Activated CD8-positive, alpha-beta memory T cell treated with anti-CD3 and anti-CD28 coated beads, Interleukin-2, amount 10 ng/mL, durations not matched to agents 7 days and 5 days (primary cell): ENCODE results near the gene GSDMA. TPM values are rescaled to one million over a fixed set of nuclear protein-coding genes. Genes with fewer than 3 reads are reported as not detected.

Experiments
- ATAC-seq: fragments of 150-1000 bp; cut with Tn5 transposase; one replicate; pipeline ENCODE4 v1.10.0; 2021; ENCODE audit warnings: moderate library complexity
- CTCF ChIA-PET: fragments of 350-600 bp; sonication (Branson Sonifier 250); formaldehyde crosslinking; loops from one replicate; lab custom pipeline; 2021; ENCODE audit warnings: antibody characterized with exemption; lab: Charles Lee
- DNase-seq: peaks from one replicate; pipeline ENCODE4 v3.0.0-alpha.2; 2020
- H3K27ac Mint-ChIP-seq: one replicate; pipeline ENCODE4 v1.8.0; 2021; ENCODE audit warnings: mild to moderate bottlenecking, mixed read lengths
- H3K27me3 Mint-ChIP-seq: one replicate; pipeline ENCODE4 v1.8.0; 2021; ENCODE audit warnings: mixed read lengths
- H3K36me3 Mint-ChIP-seq: one replicate; pipeline ENCODE4 v1.8.0; 2021; ENCODE audit warnings: mild to moderate bottlenecking, mixed read lengths
- H3K4me1 Mint-ChIP-seq: one replicate; pipeline ENCODE4 v1.8.0; 2021; ENCODE audit warnings: mixed read lengths
- H3K4me3 Mint-ChIP-seq: one replicate; pipeline ENCODE4 v1.8.0; 2021; ENCODE audit warnings: mild to moderate bottlenecking, moderate library complexity, mixed read lengths
- H3K9me3 Mint-ChIP-seq: one replicate; pipeline ENCODE4 v1.8.0; 2022; ENCODE audit warnings: low read depth, mixed read lengths
- total RNA-seq, 2 experiments: library from RNA; stranded (reverse); gene quantifications; one replicate each; pipeline ENCODE4 v1.2.3, GENCODE V29; 2021

The GSDMA gene
- total RNA-seq, 2 experiments from 2014 or later, result not detected

DNA sequence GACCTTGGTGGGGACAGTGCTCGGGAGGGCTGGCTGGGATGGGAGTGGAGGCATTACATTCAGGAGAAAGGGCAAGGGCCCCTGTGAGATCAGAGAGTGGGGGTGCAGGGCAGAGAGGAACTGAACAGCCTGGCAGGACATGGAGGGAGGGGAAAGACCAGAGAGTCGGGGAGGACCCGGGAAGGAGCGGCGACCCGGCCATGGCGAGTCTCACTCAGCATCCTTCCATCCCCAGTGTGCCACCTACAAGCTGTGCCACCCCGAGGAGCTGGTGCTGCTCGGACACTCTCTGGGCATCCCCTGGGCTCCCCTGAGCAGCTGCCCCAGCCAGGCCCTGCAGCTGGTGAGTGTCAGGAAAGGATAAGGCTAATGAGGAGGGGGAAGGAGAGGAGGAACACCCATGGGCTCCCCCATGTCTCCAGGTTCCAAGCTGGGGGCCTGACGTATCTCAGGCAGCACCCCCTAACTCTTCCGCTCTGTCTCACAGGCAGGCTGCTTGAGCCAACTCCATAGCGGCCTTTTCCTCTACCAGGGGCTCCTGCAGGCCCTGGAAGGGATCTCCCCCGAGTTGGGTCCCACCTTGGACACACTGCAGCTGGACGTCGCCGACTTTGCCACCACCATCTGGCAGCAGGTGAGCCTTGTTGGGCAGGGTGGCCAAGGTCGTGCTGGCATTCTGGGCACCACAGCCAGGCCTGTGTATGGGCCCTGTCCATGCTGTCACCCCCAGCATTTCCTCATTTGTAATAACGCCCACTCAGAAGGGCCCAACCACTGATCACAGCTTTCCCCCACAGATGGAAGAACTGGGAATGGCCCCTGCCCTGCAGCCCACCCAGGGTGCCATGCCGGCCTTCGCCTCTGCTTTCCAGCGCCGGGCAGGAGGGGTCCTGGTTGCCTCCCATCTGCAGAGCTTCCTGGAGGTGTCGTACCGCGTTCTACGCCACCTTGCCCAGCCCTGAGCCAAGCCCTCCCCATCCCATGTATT lies 53.5 kb downstream of the GSDMA start:
- Mint-ChIP-seq H3K27me3 (peaks cover 7% of the 10 kb centered on the region), H3K27ac (no peak overlapping the region), H3K9me3 (no peaks in the 10 kb centered on the region), H3K36me3 (peaks cover 3% of the 10 kb centered on the region), H3K4me3 (no peak overlapping the region), H3K4me1 (peaks cover 7% of the 10 kb centered on the region)
- CTCF ChIA-PET, result interaction anchor here (1.1 to 8.5 kb wide), 11 partner anchors 11 to 279 kb away, joined by 3 to 97 read pairs (median 6); no protein-coding TSS in a partner anchor
- DNase-seq (no peak), ATAC-seq (no peak)

DNA sequence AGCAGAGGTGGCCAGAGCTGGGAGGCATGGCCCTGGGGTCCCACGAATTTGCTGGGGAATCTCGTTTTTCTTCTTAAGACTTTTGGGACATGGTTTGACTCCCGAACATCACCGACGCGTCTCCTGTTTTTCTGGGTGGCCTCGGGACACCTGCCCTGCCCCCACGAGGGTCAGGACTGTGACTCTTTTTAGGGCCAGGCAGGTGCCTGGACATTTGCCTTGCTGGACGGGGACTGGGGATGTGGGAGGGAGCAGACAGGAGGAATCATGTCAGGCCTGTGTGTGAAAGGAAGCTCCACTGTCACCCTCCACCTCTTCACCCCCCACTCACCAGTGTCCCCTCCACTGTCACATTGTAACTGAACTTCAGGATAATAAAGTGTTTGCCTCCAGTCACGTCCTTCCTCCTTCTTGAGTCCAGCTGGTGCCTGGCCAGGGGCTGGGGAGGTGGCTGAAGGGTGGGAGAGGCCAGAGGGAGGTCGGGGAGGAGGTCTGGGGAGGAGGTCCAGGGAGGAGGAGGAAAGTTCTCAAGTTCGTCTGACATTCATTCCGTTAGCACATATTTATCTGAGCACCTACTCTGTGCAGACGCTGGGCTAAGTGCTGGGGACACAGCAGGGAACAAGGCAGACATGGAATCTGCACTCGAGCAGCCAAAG lies 54.7 kb downstream of the GSDMA start:
- Mint-ChIP-seq H3K27me3 (peaks cover 2% of the 10 kb centered on the region), H3K4me1 (peaks cover 4% of the 10 kb centered on the region), H3K9me3 (no peaks in the 10 kb centered on the region), H3K4me3 (no peak overlapping the region), H3K27ac (no peak overlapping the region), H3K36me3 (peaks cover 5% of the 10 kb centered on the region)
- CTCF ChIA-PET, result interaction anchor here (1.7 to 8.5 kb wide), 4 partner anchors 10 to 94 kb away, joined by 5 to 97 read pairs (median 40); no protein-coding TSS in a partner anchor
- ATAC-seq (no peak), DNase-seq (no peak)

DNA sequence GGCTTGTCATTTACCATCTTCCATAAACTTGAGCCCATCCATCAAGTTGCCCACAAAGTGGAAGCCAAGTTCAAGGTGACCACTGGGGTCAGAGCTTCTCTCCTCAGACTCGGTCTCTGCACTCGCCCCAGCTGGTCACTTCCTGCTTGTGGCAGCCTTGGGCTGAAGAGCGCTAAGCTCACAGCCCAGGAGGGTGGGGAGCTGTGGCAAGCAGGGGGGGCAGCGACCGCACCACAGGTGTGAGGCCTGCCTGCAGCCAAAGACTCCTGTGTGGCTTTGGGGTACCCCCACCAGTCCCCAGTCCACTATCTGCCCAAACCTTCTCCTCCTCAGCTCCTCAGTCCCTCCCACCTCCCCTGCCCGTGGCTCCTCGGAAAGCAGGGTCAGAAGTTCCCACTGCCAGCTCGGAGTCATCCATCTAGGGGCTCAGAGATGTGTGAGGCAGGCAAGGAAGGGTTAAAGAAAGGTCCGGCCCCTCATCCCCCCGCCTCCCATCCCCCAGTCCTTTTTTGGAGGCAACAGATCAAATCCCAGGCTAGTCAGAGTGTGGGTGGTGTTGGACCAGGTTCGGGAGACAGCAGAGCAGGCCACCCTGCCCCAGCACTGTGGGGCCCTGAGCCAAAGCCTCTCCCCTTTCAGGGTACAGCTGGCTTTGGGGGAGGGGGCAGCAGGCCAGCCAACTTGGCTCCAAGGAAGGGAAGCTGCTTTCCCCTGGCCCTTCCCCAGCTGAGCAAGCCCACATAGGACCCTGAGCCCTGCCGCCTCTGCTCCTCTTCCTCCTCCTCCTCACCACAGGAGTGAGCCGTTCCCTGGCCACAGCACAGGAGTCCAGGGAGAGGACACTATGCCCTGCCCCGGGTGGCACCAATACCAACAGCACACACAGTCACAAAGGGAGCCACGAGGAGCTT lies 55.7 kb downstream of the GSDMA start:
- Mint-ChIP-seq H3K36me3 (peaks cover 5% of the 10 kb centered on the region), H3K9me3 (no peaks in the 10 kb centered on the region), H3K4me3 (no peak overlapping the region), H3K27ac (no peak overlapping the region), H3K4me1 (peaks cover 4% of the 10 kb centered on the region), H3K27me3 (no peaks in the 10 kb centered on the region)
- CTCF ChIA-PET, result interaction anchor here (0.8 to 8.5 kb wide), 5 partner anchors 9 to 173 kb away, joined by 3 to 97 read pairs (median 6); no protein-coding TSS in a partner anchor
- ATAC-seq, result no peak
- no peak for DNase-seq

DNA sequence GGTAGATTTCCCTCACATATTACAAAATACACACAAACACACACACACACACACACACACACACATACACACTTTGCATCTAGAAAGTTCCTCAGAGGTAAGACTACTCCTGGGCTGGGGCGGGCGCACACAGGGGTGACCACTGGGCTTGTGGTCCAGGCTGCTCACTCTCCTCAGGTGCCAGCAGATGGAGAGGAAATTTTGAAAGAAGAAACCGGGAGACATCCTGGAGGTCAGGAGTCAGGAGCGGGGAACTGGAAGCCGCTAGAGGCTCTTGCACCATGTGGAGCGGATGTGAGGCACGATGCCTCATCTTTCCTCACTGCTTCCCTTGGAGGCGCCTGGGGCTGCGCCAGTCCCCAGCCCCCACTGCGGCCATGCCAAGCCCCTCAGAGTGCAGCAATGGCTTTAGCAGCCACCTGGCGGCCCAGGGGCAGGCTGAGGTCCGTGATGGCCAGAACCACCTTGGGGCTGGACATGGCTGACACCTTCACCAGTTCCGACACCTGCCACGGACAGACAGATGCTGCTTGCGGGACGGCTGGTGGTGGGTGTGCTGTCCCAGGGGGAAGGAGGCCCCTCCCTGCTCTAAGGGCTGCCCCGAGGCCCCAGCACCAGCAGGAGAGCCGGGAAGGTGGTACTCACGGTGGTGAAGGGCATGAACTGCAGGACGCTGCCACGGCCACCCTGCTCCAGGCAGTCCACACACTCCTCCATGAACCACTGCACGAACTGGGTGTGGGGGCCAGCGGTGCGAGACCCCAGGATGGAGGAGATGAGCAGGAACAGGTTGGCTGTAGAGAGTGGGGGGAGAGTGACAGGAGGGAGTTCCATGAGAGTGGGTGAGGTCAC lies 56.6 kb downstream of the GSDMA start:
- ATAC-seq (no peak), DNase-seq (no peak)
- no peak overlapping the region for H3K27ac Mint-ChIP-seq
- peaks cover 5% of the 10 kb centered on the region for H3K36me3 Mint-ChIP-seq
- no peaks in the 10 kb centered on the region for H3K9me3 Mint-ChIP-seq
- CTCF ChIA-PET, result interaction anchor here (1.1 to 8.5 kb wide), 4 partner anchors 8 to 92 kb away, joined by 3 to 97 read pairs (median 4); no protein-coding TSS in a partner anchor
- no peaks in the 10 kb centered on the region for H3K4me1 Mint-ChIP-seq
- no peaks in the 10 kb centered on the region for H3K27me3 Mint-ChIP-seq
- H3K4me3 Mint-ChIP-seq, result no peak overlapping the region

DNA sequence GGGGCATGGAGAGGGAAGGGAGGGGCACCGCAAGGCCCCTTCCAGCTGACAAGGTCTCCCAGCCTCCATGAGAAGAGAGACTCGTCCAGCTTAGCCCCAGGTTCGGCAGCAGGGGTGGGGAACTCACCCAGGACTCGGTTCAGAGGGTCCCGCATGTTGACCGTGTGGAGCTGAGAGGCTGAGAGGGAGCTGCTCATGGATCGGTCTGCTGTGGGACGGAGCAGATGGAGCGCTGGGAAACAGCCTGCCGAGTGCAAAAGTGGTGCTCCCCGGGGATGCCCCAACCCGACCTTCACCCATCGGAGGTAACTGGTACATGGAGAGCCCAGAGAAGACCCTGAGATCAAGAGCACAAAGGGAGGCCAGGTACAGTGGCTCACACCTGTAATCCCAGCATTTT lies 57.3 kb downstream of the GSDMA start:
- CTCF ChIA-PET, result interaction anchor here (1.2 to 1.4 kb wide), 2 partner anchors 91 to 93 kb away, joined by 3 to 4 read pairs; no protein-coding TSS in a partner anchor
- peaks cover 5% of the 10 kb centered on the region for H3K36me3 Mint-ChIP-seq
- H3K27ac Mint-ChIP-seq, result no peak overlapping the region
- H3K27me3 Mint-ChIP-seq, result no peaks in the 10 kb centered on the region
- no peak overlapping the region for H3K4me3 Mint-ChIP-seq
- no peaks in the 10 kb centered on the region for H3K9me3 Mint-ChIP-seq
- peaks cover 3% of the 10 kb centered on the region for H3K4me1 Mint-ChIP-seq
- ATAC-seq, result no peak
- DNase-seq, result no peak

DNA sequence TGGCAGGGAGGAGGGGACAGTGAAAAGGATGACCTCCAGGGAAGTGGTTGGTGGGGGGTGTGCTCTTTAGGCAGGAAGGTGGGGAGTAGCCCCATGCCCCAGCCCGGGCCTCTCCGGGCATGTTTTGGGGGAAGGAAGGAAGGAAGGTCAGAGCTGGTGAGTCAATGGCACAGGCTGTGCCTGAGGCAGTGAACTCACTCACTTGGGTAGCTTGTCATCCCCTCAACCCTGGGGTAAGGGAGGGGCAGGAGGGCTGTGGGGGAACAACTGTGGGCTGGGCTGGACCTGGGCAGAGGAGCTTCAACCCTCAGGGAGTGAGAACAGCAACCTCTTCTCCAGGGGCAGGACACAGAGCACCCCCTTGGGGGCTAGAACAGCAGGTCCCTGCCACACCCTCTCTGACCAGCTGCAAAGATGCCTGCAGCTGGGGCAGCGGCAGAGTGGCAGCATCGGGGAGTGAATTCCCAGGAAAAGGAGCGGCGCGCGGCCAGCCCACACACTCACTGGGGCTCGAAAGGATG lies 58.7 kb downstream of the GSDMA start:
- Mint-ChIP-seq H3K27ac (no peak overlapping the region), H3K27me3 (no peaks in the 10 kb centered on the region), H3K9me3 (no peaks in the 10 kb centered on the region), H3K4me1 (peaks cover 17% of the 10 kb centered on the region), H3K36me3 (peaks cover 16% of the 10 kb centered on the region), H3K4me3 (no peak overlapping the region)
- DNase-seq, result no peak
- CTCF ChIA-PET, result interaction anchor here (1.0 to 1.9 kb wide), 6 partner anchors 8 to 198 kb away, joined by 3 to 9 read pairs (median 4); partner anchors contain the start of genes CASC3 and WIPF2
- no peak for ATAC-seq

DNA sequence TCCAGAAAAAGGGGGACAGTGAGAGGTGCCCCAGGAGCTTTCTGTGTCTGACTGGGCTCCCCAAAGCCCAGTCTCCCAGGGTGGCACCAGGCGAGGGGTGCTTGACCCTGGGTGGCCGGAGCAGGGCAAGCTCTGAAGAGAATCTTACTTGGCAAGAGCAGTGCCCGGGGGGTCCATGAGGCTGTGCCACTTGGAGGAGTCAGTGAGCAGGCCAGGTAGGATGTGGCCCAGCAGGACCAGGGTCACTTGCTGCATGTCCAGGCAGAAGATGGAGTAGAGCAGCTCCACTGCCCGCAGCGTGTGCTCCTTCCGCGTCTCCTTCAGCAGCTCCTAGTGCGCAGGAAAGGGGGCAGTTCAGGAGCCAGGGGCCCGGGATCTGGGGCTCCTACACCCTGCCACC lies 59.7 kb downstream of the GSDMA start:
- CTCF ChIA-PET, result interaction anchor here (1.0 to 1.9 kb wide), 4 partner anchors 9 to 197 kb away, joined by 3 to 9 read pairs (median 4); partner anchors contain the start of genes CASC3 and WIPF2
- Mint-ChIP-seq H3K4me1 (peaks cover 23% of the 10 kb centered on the region), H3K9me3 (no peaks in the 10 kb centered on the region), H3K4me3 (no peak overlapping the region), H3K27ac (no peak overlapping the region), H3K27me3 (no peaks in the 10 kb centered on the region), H3K36me3 (peaks cover 17% of the 10 kb centered on the region)
- DNase-seq (no peak), ATAC-seq (no peak)

DNA sequence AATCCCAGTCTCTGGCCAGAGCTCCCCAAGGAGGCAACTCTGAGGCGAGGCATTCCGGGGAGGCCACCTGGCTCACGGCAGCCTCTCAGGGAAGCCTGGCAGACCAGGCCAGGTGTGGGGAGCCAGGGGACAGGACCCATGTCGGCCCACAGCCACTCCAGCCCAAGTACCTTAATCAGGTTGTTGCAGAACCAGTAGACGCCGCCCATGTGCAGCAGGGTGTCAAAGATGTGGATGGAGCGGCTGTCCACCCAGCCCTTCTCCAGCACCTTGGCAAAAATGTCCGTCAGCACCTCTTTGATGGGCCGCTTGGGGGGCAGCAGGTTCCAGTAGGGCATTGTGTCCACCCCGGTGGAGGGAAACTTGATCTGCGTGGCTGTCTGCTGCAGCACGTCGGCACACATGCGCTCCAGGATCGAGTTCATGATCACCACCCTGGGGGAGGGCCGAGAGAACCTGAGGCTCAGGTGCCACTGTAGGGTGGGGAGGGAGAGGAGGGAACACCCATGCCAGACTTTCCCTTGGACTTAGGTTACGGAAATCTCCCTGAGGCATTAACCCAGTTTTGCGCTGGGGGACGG lies 60.2 kb downstream of the GSDMA start:
- peaks cover 17% of the 10 kb centered on the region for H3K36me3 Mint-ChIP-seq
- CTCF ChIA-PET, result interaction anchor here (1.4 to 1.6 kb wide), 2 partner anchors 10 to 53 kb away, joined by 3 to 9 read pairs; no protein-coding TSS in a partner anchor
- no peaks in the 10 kb centered on the region for H3K27me3 Mint-ChIP-seq
- no peaks in the 10 kb centered on the region for H3K9me3 Mint-ChIP-seq
- no peak overlapping the region for H3K4me3 Mint-ChIP-seq
- peaks cover 23% of the 10 kb centered on the region for H3K4me1 Mint-ChIP-seq
- DNase-seq, result no peak
- H3K27ac Mint-ChIP-seq, result no peak overlapping the region
- ATAC-seq, result no peak

DNA sequence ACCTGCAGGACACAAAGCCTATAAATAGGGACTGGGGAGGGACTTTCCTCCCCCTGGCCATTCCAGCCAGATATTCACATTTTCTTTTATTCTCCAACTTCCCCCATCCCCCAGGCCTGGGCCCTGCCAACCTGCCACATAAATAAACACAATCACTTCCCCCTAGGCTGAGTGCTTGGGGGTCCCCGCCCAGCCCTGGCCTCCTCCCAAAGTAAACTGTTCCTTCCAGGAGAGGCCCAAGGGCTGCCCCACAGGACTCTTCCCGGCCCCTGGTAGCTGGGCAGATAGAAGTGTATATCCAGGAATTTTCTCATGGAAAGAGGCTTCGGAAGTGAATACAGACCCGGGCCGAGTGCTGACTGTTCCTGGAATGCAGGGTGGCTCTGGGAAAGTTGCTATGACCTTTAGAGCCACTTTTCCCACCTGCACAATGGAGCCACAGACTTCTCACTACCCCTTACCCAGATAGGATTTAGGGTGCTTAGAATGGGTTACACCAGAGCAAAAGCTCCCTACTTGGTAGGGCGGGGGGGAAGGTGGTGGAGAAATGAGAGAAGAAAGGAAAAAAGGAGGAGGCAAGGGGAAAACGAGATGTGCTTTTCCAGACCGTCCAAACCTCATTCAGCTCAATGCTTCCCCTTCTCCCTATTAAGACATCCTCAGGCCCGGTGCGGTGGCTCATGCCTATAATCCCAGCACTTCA lies 60.9 kb downstream of the GSDMA start:
- H3K27me3 Mint-ChIP-seq, result no peaks in the 10 kb centered on the region
- H3K9me3 Mint-ChIP-seq, result no peaks in the 10 kb centered on the region
- H3K36me3 Mint-ChIP-seq, result peaks cover 19% of the 10 kb centered on the region
- H3K27ac Mint-ChIP-seq, result no peak overlapping the region
- ATAC-seq (no peak), DNase-seq (no peak)
- no peak overlapping the region for H3K4me3 Mint-ChIP-seq
- CTCF ChIA-PET, result interaction anchor here (0.7 to 2.9 kb wide), 3 partner anchors 10 to 62 kb away, joined by 3 to 11 read pairs (median 5); no protein-coding TSS in a partner anchor
- H3K4me1 Mint-ChIP-seq, result peaks cover 23% of the 10 kb centered on the region

DNA sequence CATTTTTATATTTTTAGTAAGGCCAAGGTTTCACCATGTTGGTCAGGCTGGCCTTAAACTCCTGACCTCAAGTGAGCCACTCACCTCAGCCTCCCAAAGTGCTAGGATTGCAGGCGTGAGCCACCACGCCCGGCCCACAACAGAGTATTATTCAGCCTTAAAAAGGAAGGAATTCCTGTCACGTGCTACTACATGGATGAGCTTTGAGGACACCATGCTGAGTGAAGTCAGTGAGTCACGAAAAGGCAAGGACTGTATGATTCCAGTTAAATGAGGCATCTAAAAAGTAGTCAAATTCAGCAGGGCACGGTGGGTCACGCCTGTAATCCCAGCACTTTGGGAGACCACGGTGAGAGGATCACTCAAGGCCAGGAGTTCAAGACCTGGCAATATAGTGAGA lies 62.1 kb downstream of the GSDMA start:
- H3K27ac Mint-ChIP-seq, result peak overlapping the region; percentile 6
- no peak for DNase-seq
- ATAC-seq, result no peak
- no peaks in the 10 kb centered on the region for H3K27me3 Mint-ChIP-seq
- H3K4me3 Mint-ChIP-seq, result no peak overlapping the region
- CTCF ChIA-PET, result interaction anchor here (1.4 to 6.1 kb wide), 5 partner anchors 10 to 477 kb away, joined by 3 to 97 read pairs (median 11); partner anchors contain the start of gene CSF3
- peaks cover 23% of the 10 kb centered on the region for H3K4me1 Mint-ChIP-seq
- no peaks in the 10 kb centered on the region for H3K9me3 Mint-ChIP-seq
- H3K36me3 Mint-ChIP-seq, result peaks cover 21% of the 10 kb centered on the region

DNA sequence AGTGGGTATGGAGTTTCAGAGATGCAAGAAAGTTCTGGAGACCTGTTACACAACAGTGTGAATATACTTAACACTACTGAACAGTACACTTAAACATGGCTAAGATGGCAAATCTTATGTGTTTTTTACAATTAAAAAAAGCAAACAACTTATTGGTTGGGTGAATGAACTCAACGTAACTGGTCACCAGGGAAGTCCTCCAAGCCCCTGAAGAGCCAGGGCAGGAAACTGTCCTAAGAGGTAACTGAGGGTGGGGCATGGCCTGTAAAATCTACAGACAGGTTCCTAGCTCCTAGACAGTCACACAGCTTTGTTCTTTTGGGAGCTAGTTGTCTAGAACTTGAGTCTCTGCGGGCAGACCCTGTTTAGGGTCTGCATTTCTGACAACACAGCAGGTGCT lies 62.8 kb downstream of the GSDMA start:
- Mint-ChIP-seq H3K27ac (peak overlapping the region; percentile 35), H3K4me3 (no peak overlapping the region), H3K27me3 (no peaks in the 10 kb centered on the region), H3K9me3 (no peaks in the 10 kb centered on the region), H3K36me3 (peaks cover 21% of the 10 kb centered on the region), H3K4me1 (peaks cover 23% of the 10 kb centered on the region)
- CTCF ChIA-PET, result interaction anchor here (0.9 to 6.1 kb wide), 14 partner anchors 10 to 477 kb away, joined by 3 to 97 read pairs (median 9); partner anchors contain the start of genes CSF3, MED24 and PSMD3
- ATAC-seq (no peak), DNase-seq (no peak)
